ENCODE measurements around the gene RARB. TPM values are rescaled to one million over a fixed set of nuclear protein-coding genes. Genes with fewer than 3 reads are reported as not detected.

Gene RARB
- total and polyA plus RNA-seq, 8 donors: 1.7 to 28.0 (median 9.0) TPM

GRCh38 chr3:25481386-25481785 is 53.3 kb downstream of the RARB start:
- TF ChIP-seq POLR2A (IDR thresholded peaks at IDR 0.05): no peak
- TF ChIP-seq EP300 (IDR thresholded peaks at IDR 0.05): no peak
- TF ChIP-seq POLR2AphosphoS5 (IDR thresholded peaks at IDR 0.05): no peak
- no peak for TF ChIP-seq CTCF (IDR thresholded peaks at IDR 0.05)
- WGBS, 5 donors: 31 to 44% (median 36%) methylated on average over 1 of the region's 1 CpG
- DNase-seq: no peak
- Histone ChIP-seq H3K4me3 (no peak overlapping the region), H3K36me3 (no peaks in the 10 kb centered on the region), H3K4me1 (peaks cover 0 to 57% (median 22%) of the 10 kb centered on the region in 4 donors), H3K9me3 (no peaks in the 10 kb centered on the region), H3K27ac (no peak overlapping the region), H3K27me3 (no peaks in the 10 kb centered on the region)
- intact Hi-C loops (cut with DNase I; ENCODE audit: low total_unique reads): no loop called here

DNA sequence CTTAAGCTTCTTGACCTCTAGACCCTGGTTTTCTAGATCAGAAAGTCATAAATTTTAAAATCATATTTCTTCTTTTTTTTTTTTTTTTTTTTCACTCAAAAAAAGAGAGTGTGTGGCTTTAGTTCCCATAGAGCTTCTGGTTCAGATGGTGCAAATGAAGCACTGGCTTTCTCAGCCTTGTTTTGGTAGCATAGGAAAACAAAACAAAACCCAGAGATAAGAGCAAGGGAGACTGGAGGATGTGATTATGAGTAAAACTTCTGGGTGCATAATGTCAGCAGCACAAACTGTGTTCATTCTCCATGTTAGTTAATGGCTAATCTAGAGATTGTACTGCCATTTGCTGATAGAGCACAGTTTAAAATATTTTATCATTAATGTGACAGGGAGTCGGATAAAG is 55.4 kb downstream of the RARB start:
- WGBS, 5 donors: 20 to 50% (median 44%) methylated on average over 1 of the region's 1 CpG
- Histone ChIP-seq H3K9me3 (no peaks in the 10 kb centered on the region), H3K4me3 (no peak overlapping the region), H3K36me3 (no peaks in the 10 kb centered on the region), H3K27ac (no peak overlapping the region), H3K4me1 (peaks cover 0 to 49% (median 26%) of the 10 kb centered on the region in 4 donors), H3K27me3 (no peaks in the 10 kb centered on the region)
- peak in 1 of 2 donors; percentile 63 for DNase-seq
- TF ChIP-seq POLR2A (IDR thresholded peaks at IDR 0.05) (no peak), EP300 (IDR thresholded peaks at IDR 0.05) (no peak), POLR2AphosphoS5 (IDR thresholded peaks at IDR 0.05) (peak in 2 of 3 donors; percentile 24 to 61)
- intact Hi-C loops (cut with DNase I; ENCODE audit: low total_unique reads): no loop called here

DNA sequence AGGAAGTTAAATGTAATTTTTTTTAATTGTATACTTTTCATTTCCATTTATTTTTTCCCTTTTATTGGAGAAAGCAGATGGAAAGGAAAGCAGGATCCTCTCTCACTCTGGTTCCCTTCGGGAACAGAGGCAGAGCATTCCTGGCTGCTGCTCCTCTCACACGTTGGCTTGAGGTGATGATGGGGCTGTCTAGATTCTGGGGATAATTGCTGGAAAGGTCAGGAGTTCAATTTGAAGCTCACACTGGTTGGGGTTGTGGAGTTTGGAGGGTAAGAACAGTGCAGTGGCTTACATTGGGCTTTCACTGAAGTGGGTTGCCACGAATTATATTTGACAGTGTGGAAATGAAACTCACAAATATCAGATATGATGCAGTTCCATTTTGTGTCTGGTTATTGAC is 57.6 kb downstream of the RARB start:
- intact Hi-C loops (cut with DNase I; ENCODE audit: low total_unique reads): no loop called here
- DNase-seq: no peak
- 73 to 83% (median 80%) methylated on average over 3 of the region's 3 CpGs for WGBS, 5 donors

DNA sequence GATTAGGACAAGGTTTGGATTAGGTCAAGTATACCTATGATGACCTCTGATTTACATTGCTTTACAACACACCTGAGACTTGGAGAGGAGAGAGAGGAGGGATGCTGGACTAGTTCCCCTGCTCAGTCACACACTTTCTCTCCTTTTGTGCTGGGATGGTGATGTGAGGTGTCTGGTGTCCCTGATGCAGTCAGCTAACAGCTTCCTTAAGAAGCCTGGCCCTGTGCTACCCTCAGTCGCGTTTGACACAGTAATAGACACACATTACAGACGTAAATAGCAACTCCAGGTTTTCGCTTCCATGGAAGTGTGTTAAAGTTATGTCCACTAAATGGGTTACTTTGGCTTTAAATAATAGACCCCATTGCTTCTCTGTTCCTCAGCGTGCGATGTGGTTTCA is 58.9 kb downstream of the RARB start:
- Histone ChIP-seq H3K27me3 (no peaks in the 10 kb centered on the region), H3K27ac (no peak overlapping the region), H3K36me3 (no peaks in the 10 kb centered on the region), H3K4me3 (no peak overlapping the region), H3K4me1 (peaks cover 0 to 25% (median 12%) of the 10 kb centered on the region in 4 donors), H3K9me3 (peaks cover 0 to 3% (median 0%) of the 10 kb centered on the region in 4 donors)
- TF ChIP-seq POLR2AphosphoS5 (IDR thresholded peaks at IDR 0.05) (no peak), POLR2A (IDR thresholded peaks at IDR 0.05) (no peak), CTCF (IDR thresholded peaks at IDR 0.05) (no peak), EP300 (IDR thresholded peaks at IDR 0.05) (no peak)
- no peak for DNase-seq
- intact Hi-C loops (cut with DNase I; ENCODE audit: low total_unique reads): no loop called here
- WGBS, 5 donors: 34 to 59% (median 53%) methylated on average over 6 of the region's 6 CpGs

More for the DNA sequence above, 57.6 kb downstream of the RARB start:
- TF ChIP-seq CTCF (IDR thresholded peaks at IDR 0.05): no peak
- TF ChIP-seq POLR2AphosphoS5 (IDR thresholded peaks at IDR 0.05): no peak
- no peak for TF ChIP-seq POLR2A (IDR thresholded peaks at IDR 0.05)
- TF ChIP-seq EP300 (IDR thresholded peaks at IDR 0.05): no peak
- Histone ChIP-seq H3K4me1 (peaks cover 0 to 37% (median 20%) of the 10 kb centered on the region in 4 donors), H3K27ac (no peak overlapping the region), H3K9me3 (no peaks in the 10 kb centered on the region), H3K4me3 (no peak overlapping the region), H3K27me3 (no peaks in the 10 kb centered on the region), H3K36me3 (no peaks in the 10 kb centered on the region)

DNA sequence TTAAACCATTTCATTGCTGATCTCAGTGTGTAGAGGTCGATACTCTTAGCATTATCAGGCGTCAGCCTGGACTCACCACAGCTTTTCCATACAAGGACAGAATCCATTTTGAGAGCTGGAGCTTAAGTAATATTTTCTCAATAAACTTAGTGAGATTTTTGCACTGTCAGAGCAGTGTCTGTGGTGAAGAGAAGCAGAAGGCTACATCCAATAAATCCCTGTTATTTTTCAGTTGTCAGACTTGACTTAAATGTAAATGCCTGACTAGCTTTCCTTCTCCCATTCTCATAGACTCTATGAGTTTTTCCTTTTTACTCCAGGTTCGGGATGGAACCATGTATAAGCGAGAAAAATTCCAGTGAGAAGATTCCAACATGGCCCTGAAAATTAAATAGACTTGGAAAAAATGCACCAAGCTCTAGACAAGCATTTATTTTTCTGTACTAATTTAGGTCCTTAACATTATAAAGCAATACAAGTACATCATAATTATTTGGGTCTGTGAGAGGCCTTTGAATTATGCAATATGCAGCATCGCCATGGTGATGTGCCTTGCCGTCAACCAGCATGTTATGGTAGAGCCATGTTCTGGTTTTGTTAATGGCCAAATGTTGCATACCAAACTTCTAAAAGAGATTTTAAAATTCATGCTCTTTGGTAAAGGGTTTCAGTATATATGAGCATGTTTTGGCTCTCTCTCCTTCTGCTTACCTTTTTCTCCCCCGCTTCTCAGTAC is 62.0 kb downstream of the RARB start:
- Histone ChIP-seq H3K27ac (no peak overlapping the region), H3K4me3 (no peak overlapping the region), H3K27me3 (no peaks in the 10 kb centered on the region), H3K9me3 (peaks cover 0 to 34% (median 16%) of the 10 kb centered on the region in 4 donors), H3K36me3 (no peaks in the 10 kb centered on the region), H3K4me1 (peaks cover 0 to 12% (median 2%) of the 10 kb centered on the region in 4 donors)
- intact Hi-C loops (cut with DNase I; ENCODE audit: low total_unique reads): no loop called here
- 68 to 83% (median 73%) methylated on average over 7 of the region's 7 CpGs for WGBS, 5 donors
- TF ChIP-seq POLR2AphosphoS5 (IDR thresholded peaks at IDR 0.05) (no peak), POLR2A (IDR thresholded peaks at IDR 0.05) (no peak), CTCF (IDR thresholded peaks at IDR 0.05) (no peak), EP300 (IDR thresholded peaks at IDR 0.05) (no peak)
- no peak for DNase-seq

Data from stomach (tissue), 9 donors.